ENCODE measurements around the gene GOLGA6A. TPM values are rescaled to one million over a fixed set of nuclear protein-coding genes. Genes with fewer than 3 reads are reported as not detected.
"Not testable (repeated sequence)": the region's sequence is repeated elsewhere in the genome, so short reads cannot be mapped to it uniquely, and the experiment has no call there.

GOLGA6A gene
- total and polyA plus RNA-seq, 2 of the 13 experiments (the other 11 are each of a cell fraction or from before 2014, with no cell fraction given), result 0.04 to 0.22 TPM

GRCh38 chr15:74108611-74109010, 26.3 kb upstream of the GOLGA6A start:
- intact Hi-C loops (cut with micrococcal nuclease; ENCODE audit: unreplicated experiment), result not testable (repeated sequence)

GRCh38 chr15:74108111-74108510, 25.8 kb upstream of the GOLGA6A start:
- no peaks in the 10 kb centered on the region for H3K79me2 ChIP-seq (ENCODE audit: insufficient read depth, low read length)
- ChIA-PET POLR2A (no interaction called here), CTCF (ENCODE audit: low intra/inter-chr PET ratio, low total read pairs) (no interaction called here)
- no peak overlapping the region for H2AFZ ChIP-seq (ENCODE audit: low read length)
- no TSS peak for BruUV-seq (replicated peaks)
- in situ Hi-C loops (cut with HindIII; ENCODE audit: extremely low pct_ligation_motif_present, low pct_unique_long_range_greater_than_20kb) (no loop called here), intact Hi-C loops (cut with micrococcal nuclease; ENCODE audit: unreplicated experiment) (no loop called here)
- WGBS (ENCODE audit: low lambda C conversion rate), result 10% methylated on average over 2 of the region's 5 CpGs
- no peaks in the 10 kb centered on the region for H3K27me3 ChIP-seq (ENCODE audit: control insufficient read depth in 1 of 2, insufficient read depth in 2 of 2, low read length in 2 of 2)
- H3K4me1 ChIP-seq (ENCODE audit: insufficient read depth, low read length), result no peaks in the 10 kb centered on the region
- FAIRE-seq (no peak), ATAC-seq (no peak), DNase-seq (ENCODE audit: low spot score) (no peak)
- no peaks in the 10 kb centered on the region for H4K20me1 ChIP-seq (ENCODE audit: insufficient read depth, low read length)
- H3K9ac ChIP-seq (ENCODE audit: insufficient read depth, low read depth, low read length), result no peak overlapping the region
- no peak overlapping the region for H3K27ac ChIP-seq (ENCODE audit: extremely low read length, insufficient read depth, low read length)
- no peaks in the 10 kb centered on the region for H3K36me3 ChIP-seq (replicated peaks in 1 of 2; ENCODE audit: control insufficient read depth in 1 of 2, insufficient read depth in 2 of 2, low read length in 2 of 2)
- no peak for TF ChIP-seq FOXO1 (CRISPR knock-in tag; IDR thresholded peaks at IDR 0.05)
- TF ChIP-seq ZNF737 (CRISPR knock-in tag; IDR thresholded peaks at IDR 0.05; ENCODE audit: borderline replicate concordance), result no peak
- TF ChIP-seq RCOR2 (CRISPR knock-in tag; IDR thresholded peaks at IDR 0.05), result no peak
- no peak for TF ChIP-seq EP300 (IDR thresholded peaks at IDR 0.05; ENCODE audit: low read depth in 2 of 2, low read length in 2 of 2)
- no peak for TF ChIP-seq EP300 (CRISPR knock-in tag; IDR thresholded peaks at IDR 0.05; ENCODE audit: borderline replicate concordance)
- no peak for TF ChIP-seq RBFOX2 (IDR thresholded peaks at IDR 0.05; ENCODE audit: low read depth, low read length)
- TF ChIP-seq ZNF256 (CRISPR knock-in tag; conservative IDR thresholded peaks at IDR 0.05), result no peak
- TF ChIP-seq ZNF503 (CRISPR knock-in tag; IDR thresholded peaks at IDR 0.05), result no peak
- no peaks in the 10 kb centered on the region for H3K9me3 ChIP-seq (ENCODE audit: low read length)
- H3K4me3 ChIP-seq (replicated peaks in 1 of 3; ENCODE audit: insufficient read depth in 1 of 3, low read depth in 2 of 3, low read length in 3 of 3), result no peak overlapping the region
- H3K4me2 ChIP-seq (ENCODE audit: low read depth, low read length), result no peak overlapping the region

More at GRCh38 chr15:74108611-74109010, 26.3 kb upstream of the GOLGA6A start:
- in situ Hi-C loops (cut with HindIII; ENCODE audit: extremely low pct_ligation_motif_present, low pct_unique_long_range_greater_than_20kb); H4K20me1 ChIP-seq (ENCODE audit: insufficient read depth, low read length); H3K4me1 ChIP-seq (ENCODE audit: insufficient read depth, low read length); FAIRE-seq; ATAC-seq; H3K4me3 ChIP-seq (replicated peaks in 1 of 3; ENCODE audit: insufficient read depth in 1 of 3, low read depth in 2 of 3, low read length in 3 of 3); CTCF ChIA-PET (ENCODE audit: low intra/inter-chr PET ratio, low total read pairs); H2AFZ ChIP-seq (ENCODE audit: low read length); BruUV-seq (replicated peaks); POLR2A ChIA-PET; H3K27ac ChIP-seq (ENCODE audit: extremely low read length, insufficient read depth, low read length); DNase-seq (ENCODE audit: low spot score); H3K79me2 ChIP-seq (ENCODE audit: insufficient read depth, low read length); H3K27me3 ChIP-seq (ENCODE audit: control insufficient read depth in 1 of 2, insufficient read depth in 2 of 2, low read length in 2 of 2); H3K9me3 ChIP-seq (ENCODE audit: low read length); H3K4me2 ChIP-seq (ENCODE audit: low read depth, low read length); H3K9ac ChIP-seq (ENCODE audit: insufficient read depth, low read depth, low read length); H3K36me3 ChIP-seq (replicated peaks in 1 of 2; ENCODE audit: control insufficient read depth in 1 of 2, insufficient read depth in 2 of 2, low read length in 2 of 2): not testable (repeated sequence)
- 86% methylated on average over 3 of the region's 6 CpGs for WGBS (ENCODE audit: low lambda C conversion rate)

Measured in HepG2 (cell line).